H1 (cell line): ENCODE measurements around the gene PHLDA1. TPM values are rescaled to one million over a fixed set of nuclear protein-coding genes. Genes with fewer than 3 reads are reported as not detected.

Experiments
- CTCF ChIA-PET: fragments of 300-600 bp; sonication (Branson Sonifier 250); formaldehyde crosslinking; loops from one replicate; lab custom pipeline; 2021; ENCODE audit not compliant: partially characterized antibody; lab: Charles Lee
- POLR2A ChIA-PET: fragments of 300-600 bp; sonication (Branson Sonifier 250); formaldehyde crosslinking; loops from one replicate; lab custom pipeline; 2021; ENCODE audit warnings: inconsistent platforms; ENCODE audit not compliant: partially characterized antibody; lab: Charles Lee
- DNase-seq, 2 experiments: peaks; one replicate each; pipeline versions ENCODE4 v3.0.0 to v3.0.0-alpha.2; 2010 to 2022; ENCODE audit warnings: low spot score in 2 of 2, low read depth in 1 of 2, mixed read lengths in 1 of 2
- FAIRE-seq: peaks from 2 replicates; lab custom pipeline; 2011; peaks lifted over from hg19 to GRCh38; lab: Jason Lieb, UNC
- H2AFZ ChIP-seq: 2 replicates; pipeline ENCODE4 v1.8.1; 2012; ENCODE audit warnings: low read length, inconsistent platforms
- H2AK5ac ChIP-seq: 2 replicates; pipeline ENCODE4 v1.6.1; 2013; ENCODE audit warnings: low read depth, low read length
- H2BK120ac ChIP-seq: replicated peaks from 2 replicates; pipeline ENCODE3; 2013; ENCODE audit warnings: low read depth, low read length, inconsistent platforms
- H2BK12ac ChIP-seq: 2 replicates; pipeline ENCODE4 v1.6.1; 2013; ENCODE audit warnings: low read depth, low read length
- H2BK15ac ChIP-seq: 2 replicates; pipeline ENCODE4 v1.6.1; 2013; ENCODE audit warnings: low read length
- H2BK20ac ChIP-seq: 2 replicates; pipeline ENCODE4 v1.6.1; 2013; ENCODE audit warnings: low read length
- H2BK5ac ChIP-seq: 2 replicates; pipeline ENCODE4 v1.6.1; 2013; ENCODE audit warnings: low read depth, low read length
- H3K14ac ChIP-seq: 2 replicates; pipeline ENCODE4 v1.6.1; 2013; ENCODE audit warnings: inconsistent platforms; ENCODE audit not compliant: insufficient read length
- H3K18ac ChIP-seq: 2 replicates; pipeline ENCODE4 v1.6.1; 2013; ENCODE audit warnings: low read length; ENCODE audit errors: extremely low read depth
- H3K23ac ChIP-seq: 2 replicates; pipeline ENCODE4 v1.6.1; 2013; ENCODE audit warnings: inconsistent platforms; ENCODE audit not compliant: insufficient read length
- H3K23me2 ChIP-seq: 2 replicates; pipeline ENCODE4 v1.6.1; 2013; ENCODE audit warnings: low read depth, low read length
- H3K27ac ChIP-seq: 2 replicates; pipeline ENCODE4 v1.6.1; 2011; ENCODE audit warnings: low read depth, low read length, inconsistent platforms
- H3K27me3 ChIP-seq, 4 experiments: replicated peaks in 1 of 4; 1 replicate in 1 of 4; 2 replicates in 3 of 4; pipeline versions ENCODE4 v1.6.1 to v1.8.1; 2011 to 2013; ENCODE audit warnings: low read length in 3 of 4, mild to moderate bottlenecking in 3 of 4, inconsistent platforms in 2 of 4, mixed read lengths in 2 of 4, moderate library complexity in 1 of 4; ENCODE audit not compliant: control insufficient read depth in 3 of 4, insufficient read depth in 3 of 4; ENCODE audit errors: extremely low read depth in 1 of 4
- H3K36me3 ChIP-seq, 4 experiments: 2 replicates each; pipeline versions ENCODE4 v1.6.1 to v1.8.1; 2011 to 2013; ENCODE audit warnings: mild to moderate bottlenecking in 4 of 4, low read length in 3 of 4, moderate library complexity in 2 of 4, control low read depth in 1 of 4, inconsistent platforms in 1 of 4; ENCODE audit not compliant: insufficient read depth in 4 of 4, control insufficient read depth in 2 of 4
- H3K4ac ChIP-seq: replicated peaks from 2 replicates; pipeline ENCODE3; 2013; ENCODE audit warnings: low read length, low read depth, mixed read lengths, inconsistent platforms; ENCODE audit not compliant: insufficient read length
- H3K4me1 ChIP-seq, 4 experiments: replicated peaks in 1 of 4; 1 replicate in 1 of 4; 2 replicates in 3 of 4; pipeline versions ENCODE4 v1.6.1 to v1.8.1; 2011 to 2013; ENCODE audit warnings: low read length in 3 of 4, inconsistent platforms in 2 of 4, mixed read lengths in 1 of 4; ENCODE audit not compliant: insufficient read depth in 4 of 4, control insufficient read depth in 3 of 4
- H3K4me2 ChIP-seq, 2 experiments: 2 replicates each; pipeline versions ENCODE4 v1.6.1 to v1.8.1; 2011 to 2013; ENCODE audit warnings: low read depth in 2 of 2, low read length in 2 of 2, control low read depth in 1 of 2, inconsistent platforms in 1 of 2, mild to moderate bottlenecking in 1 of 2; ENCODE audit not compliant: insufficient read depth in 1 of 2
- H3K4me3 ChIP-seq, 4 experiments: fragments of 200-600, 300-600 bp in 1 of 4; sonication (generic), shearing (Covaris generic), sonication (Bioruptor Twin) in 1 of 4; 2 replicates each; pipeline versions ENCODE4 v1.5.1 to v1.8.1; 2011 to 2016; ENCODE audit warnings: low read length in 4 of 4, low read depth in 3 of 4, control low read depth in 2 of 4, inconsistent platforms in 2 of 4, mild to moderate bottlenecking in 2 of 4, mixed read lengths in 1 of 4, moderate library complexity in 1 of 4; ENCODE audit not compliant: insufficient read depth in 2 of 4; ENCODE audit errors: extremely low read depth in 1 of 4
- H3K56ac ChIP-seq: replicated peaks from 2 replicates; pipeline ENCODE3; 2013; ENCODE audit warnings: low read depth, mild to moderate bottlenecking, mixed read lengths, low read length, inconsistent platforms; ENCODE audit not compliant: insufficient read length
- H3K79me1 ChIP-seq: 2 replicates; pipeline ENCODE4 v1.6.1; 2013; ENCODE audit warnings: low read depth, low read length, control low read depth
- H3K79me2 ChIP-seq, 2 experiments: 2 replicates each; pipeline versions ENCODE4 v1.6.1 to v1.8.1; 2012 to 2013; ENCODE audit warnings: low read length in 2 of 2, mild to moderate bottlenecking in 2 of 2, inconsistent platforms in 1 of 2; ENCODE audit not compliant: insufficient read depth in 2 of 2, control insufficient read depth in 1 of 2
- H3K9ac ChIP-seq, 4 experiments: replicated peaks in 1 of 4; 1 replicate in 1 of 4; 2 replicates in 3 of 4; pipeline versions ENCODE4 v1.6.1 to v1.8.1; 2011 to 2013; ENCODE audit warnings: low read depth in 3 of 4, low read length in 3 of 4, control low read depth in 2 of 4, mild to moderate bottlenecking in 2 of 4, moderate library complexity in 2 of 4, inconsistent platforms in 1 of 4; ENCODE audit errors: extremely low read depth in 1 of 4
- H3K9me3 ChIP-seq, 2 experiments: 2 replicates each; pipeline versions ENCODE4 v1.6.1 to v1.8.1; 2012 to 2013; ENCODE audit warnings: mild to moderate bottlenecking in 2 of 2, moderate library complexity in 2 of 2, control low read depth in 1 of 2, inconsistent platforms in 1 of 2, low read depth in 1 of 2, low read length in 1 of 2, mixed read lengths in 1 of 2; ENCODE audit not compliant: insufficient read depth in 2 of 2
- H4K20me1 ChIP-seq, 2 experiments: replicated peaks in 1 of 2; 2 replicates each; pipeline versions ENCODE3 to v1.8.1; 2011 to 2013; ENCODE audit warnings: inconsistent platforms in 2 of 2, low read length in 2 of 2, mild to moderate bottlenecking in 1 of 2; ENCODE audit not compliant: insufficient read depth in 2 of 2, control insufficient read depth in 1 of 2
- H4K5ac ChIP-seq: 2 replicates; pipeline ENCODE4 v1.6.1; 2013; ENCODE audit warnings: low read length, low read depth, mixed read lengths, inconsistent platforms; ENCODE audit not compliant: insufficient read length
- H4K8ac ChIP-seq: 2 replicates; pipeline ENCODE4 v1.8.0; 2013; ENCODE audit warnings: mild to moderate bottlenecking, moderate library complexity, low read length, inconsistent platforms; ENCODE audit not compliant: insufficient read depth; ENCODE audit errors: extremely low read depth
- H4K91ac ChIP-seq: replicated peaks from 2 replicates; pipeline ENCODE3; 2013; ENCODE audit warnings: low read length, mixed read lengths, inconsistent platforms; ENCODE audit not compliant: insufficient read length
- ASH2L ChIP-seq: fragments of 200-600, 300-600 bp; sonication (generic); IDR thresholded peaks from one replicate; pipeline ENCODE4 v1.7.1; 2017; ENCODE audit warnings: low read length
- GTF2F1 ChIP-seq: IDR thresholded peaks from 2 replicates; pipeline ENCODE4 v1.6.1; 2012; ENCODE audit warnings: low read depth, low read length, improper control_type of control experiment, borderline replicate concordance
- HDAC2 ChIP-seq, 2 experiments: fragments of 300-600 bp in 1 of 2; sonication (generic) in 1 of 2; IDR thresholded peaks; 2 replicates each; pipeline ENCODE4 v1.6.1; 2011 to 2012; ENCODE audit warnings: low read depth in 2 of 2, low read length in 2 of 2, mild to moderate bottlenecking in 2 of 2, moderate library complexity in 2 of 2, borderline replicate concordance in 1 of 2, inconsistent platforms in 1 of 2
- SRF ChIP-seq: IDR thresholded peaks from 2 replicates; pipeline ENCODE4 v1.6.1; 2011; ENCODE audit warnings: mild to moderate bottlenecking, low read depth, low read length, moderate library complexity
- WGBS, 2 experiments: shearing (Covaris generic) in 1 of 2; methylation state at CpG; one replicate each; pipeline versions ENCODE4 v1.1.6 to v1.1.7; 2013 to 2015; ENCODE audit warnings: low lambda C conversion rate in 2 of 2, mixed read lengths in 2 of 2, inconsistent platforms in 1 of 2, low coverage in 1 of 2, missing lambda C conversion rate in 1 of 2; ENCODE audit not compliant: insufficient replicate concordance in 2 of 2, insufficient coverage in 1 of 2, insufficient read length in 1 of 2; ENCODE audit errors: extremely low coverage in 1 of 2, missing lambda C conversion rate in 1 of 2; 5-methylcytosine and 5-hydroxymethylcytosine counted together
- polyA plus RNA-seq, 7 experiments: library from polyadenylated mRNA; depleted of rRNA in 3 of 7; stranded (reverse) in 5 of 7; unstranded in 2 of 7; fragments of >200 nt in 5 of 7; fragments of 200-250 nt in 2 of 7; gene quantifications; 1 replicate in 5 of 7; 2 replicates in 1 of 7; 4 replicates in 1 of 7; pipeline versions ENCODE4 v1.2.1 to v1.2.3, GENCODE V29; 2011 to 2013; ENCODE audit warnings: missing spikeins in 2 of 7, mixed read lengths in 2 of 7
- total RNA-seq: library from RNA; stranded (reverse); fragmentation: NEBNext Ultra II Directional; extraction: Animal tissue kit (Norgen Biotek cat#: 25700); gene quantifications from 2 replicates; pipeline ENCODE4 v1.2.1, GENCODE V29; 2021

Gene PHLDA1
- total and polyA plus RNA-seq, 2 of the 8 experiments (the other 6 are each of a cell fraction or from before 2014, with no cell fraction given) = 18.9 to 19.4 TPM

- 76% methylated on average over 5 of the region's 5 CpGs; no CpG with 5 or more reads in 1 of the 2 experiments for WGBS, 2 experiments
- Histone ChIP-seq H4K91ac (no peak overlapping the region), H2BK5ac (0 out of 2 replicates have a peak overlapping the region, but pooled peaks have one; percentile 76), H3K18ac (no peak overlapping the region), H3K23me2 (no peaks in the 10 kb centered on the region), H4K20me1 (no peaks in the 10 kb centered on the region), H3K4me2 (no peak overlapping the region), H4K5ac (no peak overlapping the region), H3K14ac (no peak overlapping the region), H2BK15ac (no peak overlapping the region), H2AFZ (no peak overlapping the region), H3K23ac (no peak overlapping the region), H3K36me3 (no peaks in the 10 kb centered on the region), H3K79me1 (no peaks in the 10 kb centered on the region), H3K4me1 (peaks cover 5 to 13% (median 10%) of the 10 kb centered on the region in 4 experiments; a peak in 6 of 7 replicates), H3K9ac (no peak overlapping the region), H2BK120ac (no peak overlapping the region), H3K27me3 (no peaks in the 10 kb centered on the region), H2BK20ac (no peak overlapping the region), H3K79me2 (no peaks in the 10 kb centered on the region), H2BK12ac (no peak overlapping the region), H3K4ac (no peak overlapping the region), H3K27ac (no peak overlapping the region), H2AK5ac (no peak overlapping the region; the same call in 1 of the 2 replicates), H3K4me3 (no peak overlapping the region), H3K9me3 (no peaks in the 10 kb centered on the region), H4K8ac (no peak overlapping the region), H3K56ac (no peak overlapping the region)
- no peak for TF ChIP-seq GTF2F1
- no peak for TF ChIP-seq ASH2L
- no peak for TF ChIP-seq HDAC2 (IDR thresholded peaks at IDR 0.05; ENCODE audit: borderline replicate concordance in 1 of 2, low read depth in 2 of 2, low read length in 2 of 2)
- no peak for TF ChIP-seq SRF
- ChIA-PET CTCF (interaction anchor here (0.5 to 1.1 kb wide), 3 partner anchors 9 to 29 kb away, joined by 3 to 4 read pairs (median 3); no protein-coding TSS in a partner anchor), POLR2A (interaction anchor here (0.7 to 0.8 kb wide), 2 partner anchors 11 to 54 kb away, joined by 3 read pairs; partner anchors contain the start of gene PHLDA1)
- DNase-seq (no peak), FAIRE-seq (no peak)
Measured at GRCh38 chr12:75977590-75977951, 54.0 kb downstream of the PHLDA1 start.
